GM12878 (cell line): Measurements from ENCODE around the gene RSPH10B2. TPM values are rescaled to one million over a fixed set of nuclear protein-coding genes. Genes with fewer than 3 reads are reported as not detected.

Experiments used
- BACH1 ChIP-seq: fragments of 450-650 bp; IDR thresholded peaks from 2 replicates; pipeline ENCODE4 v1.6.1; 2017; ENCODE audit warnings: mild to moderate bottlenecking, borderline replicate concordance
- EP300 ChIP-seq, 2 experiments: fragments of 150-350 bp in 1 of 2; IDR thresholded peaks; 2 replicates each; pipeline ENCODE4 v1.6.1; 2011 to 2012; ENCODE audit warnings: low read depth in 2 of 2, low read length in 2 of 2, borderline replicate concordance in 1 of 2, improper control_type of control experiment in 1 of 2, inconsistent platforms in 1 of 2; ENCODE audit not compliant: control insufficient read depth in 1 of 2
- FOXK2 ChIP-seq: fragments of 450-650 bp; IDR thresholded peaks from 2 replicates; pipeline ENCODE4 v1.6.1; 2017; ENCODE audit warnings: mild to moderate bottlenecking, moderate library complexity
- GATAD2B ChIP-seq: fragments of 450-650 bp; conservative IDR thresholded peaks from 2 replicates; pipeline ENCODE4 v1.6.1; 2017; ENCODE audit warnings: low read depth, mild to moderate bottlenecking, moderate library complexity
- IKZF1 ChIP-seq: fragments of 450-650 bp; conservative IDR thresholded peaks from 2 replicates; pipeline ENCODE4 v1.6.1; 2017; ENCODE audit warnings: antibody characterized with exemption, mild to moderate bottlenecking
- MEF2B ChIP-seq: fragments of 450-650 bp; IDR thresholded peaks from 2 replicates; pipeline ENCODE4 v1.6.1; 2018; ENCODE audit warnings: mild to moderate bottlenecking, moderate library complexity; ENCODE audit not compliant: partially characterized antibody, poor library complexity, severe bottlenecking
- NFIC ChIP-seq: IDR thresholded peaks from 2 replicates; pipeline ENCODE4 v1.6.1; 2012; ENCODE audit warnings: low read depth, mild to moderate bottlenecking, inconsistent platforms, low read length, moderate library complexity
- NFXL1 ChIP-seq: fragments of 450-650 bp; IDR thresholded peaks from 2 replicates; pipeline ENCODE4 v1.6.1; 2017; ENCODE audit warnings: antibody characterized with exemption, mild to moderate bottlenecking, borderline replicate concordance
- POU2F2 ChIP-seq: IDR thresholded peaks from 3 replicates; pipeline ENCODE4 v1.6.1; 2011; ENCODE audit warnings: low read depth, mild to moderate bottlenecking, low read length, borderline replicate concordance
- RCOR1 ChIP-seq: conservative IDR thresholded peaks from 2 replicates; pipeline ENCODE4 v1.6.1; 2012; ENCODE audit warnings: low read depth, low read length, improper control_type of control experiment
- RFX5 ChIP-seq: IDR thresholded peaks from 2 replicates; pipeline ENCODE4 v1.6.1; 2011; ENCODE audit warnings: low read depth, low read length, improper control_type of control experiment
- RUNX3 ChIP-seq: IDR thresholded peaks from 2 replicates; pipeline ENCODE4 v1.6.1; 2012; ENCODE audit warnings: low read length, inconsistent platforms
- SMARCA5 ChIP-seq: fragments of 450-650 bp; IDR thresholded peaks from 2 replicates; pipeline ENCODE4 v1.6.1; 2017; ENCODE audit warnings: mild to moderate bottlenecking
- TAF1 ChIP-seq: IDR thresholded peaks from 2 replicates; pipeline ENCODE4 v1.6.1; 2011; ENCODE audit warnings: mild to moderate bottlenecking, low read depth, low read length, borderline replicate concordance
- YY1 ChIP-seq: IDR thresholded peaks from 2 replicates; pipeline ENCODE4 v1.6.1; 2011; ENCODE audit warnings: low read depth, mild to moderate bottlenecking, low read length
- ZNF24 ChIP-seq: fragments of 450-650 bp; IDR thresholded peaks from 2 replicates; pipeline ENCODE4 v1.6.1; 2017; ENCODE audit warnings: antibody characterized with exemption, mild to moderate bottlenecking
- polyA plus RNA-seq, 11 experiments: library from polyadenylated mRNA; depleted of rRNA in 4 of 11; unstranded in 6 of 11; stranded (reverse) in 5 of 11; fragments of >200 nt; fragmentation: Nextera tagmentation in 4 of 11; fragmentation: Illumina TruSeq in 1 of 11; extraction: Ambion mirVana in 4 of 11; extraction: Trizol in 1 of 11; gene quantifications; 1 replicate in 1 of 11; 2 replicates in 10 of 11; pipeline versions ENCODE4 v1.2.1 to v1.2.3, GENCODE V29; 2011 to 2016; ENCODE audit warnings: inconsistent platforms in 2 of 11, missing spikeins in 2 of 11, low read depth in 1 of 11
- total RNA-seq, 4 experiments: library from RNA; depleted of rRNA in 3 of 4; stranded (reverse); fragments of >200 nt in 3 of 4; fragmentation: Illumina TruSeq in 1 of 4; extraction: Trizol in 1 of 4; gene quantifications; 2 replicates each; pipeline versions ENCODE4 v1.2.1 to v1.2.3, GENCODE V29; 2013 to 2021
- TF ChIP-seq, protein P1 (sequence below): fragments of 450-650 bp; IDR thresholded peaks from 2 replicates; pipeline ENCODE4 v1.6.1; 2017; ENCODE audit warnings: mild to moderate bottlenecking
- TF ChIP-seq, protein P2 (sequence below): fragments of 450-650 bp; IDR thresholded peaks from 2 replicates; pipeline ENCODE4 v1.6.1; 2018; ENCODE audit warnings: borderline replicate concordance, mild to moderate bottlenecking; ENCODE audit not compliant: partially characterized antibody
- TF ChIP-seq, protein P3 (sequence below): IDR thresholded peaks from 2 replicates; pipeline ENCODE4 v1.6.1; 2011; ENCODE audit warnings: borderline replicate concordance, low read depth, mild to moderate bottlenecking, moderate library complexity, low read length; ENCODE audit not compliant: insufficient read depth, poor library complexity, severe bottlenecking
- TF ChIP-seq, protein P4 (sequence below): IDR thresholded peaks from 2 replicates; pipeline ENCODE4 v1.6.1; 2012; ENCODE audit warnings: low read depth, low read length, improper control_type of control experiment
- TF ChIP-seq, protein P5 (sequence below): fragments of 450-650 bp; IDR thresholded peaks from 2 replicates; pipeline ENCODE4 v1.6.1; 2016; ENCODE audit warnings: mild to moderate bottlenecking

Gene RSPH10B2
- total and polyA plus RNA-seq, 10 of the 15 experiments (the other 5 are each of a cell fraction or from before 2014, with no cell fraction given), result 0.04 to 0.34 (median 0.18) TPM; not detected in 3

DNA sequence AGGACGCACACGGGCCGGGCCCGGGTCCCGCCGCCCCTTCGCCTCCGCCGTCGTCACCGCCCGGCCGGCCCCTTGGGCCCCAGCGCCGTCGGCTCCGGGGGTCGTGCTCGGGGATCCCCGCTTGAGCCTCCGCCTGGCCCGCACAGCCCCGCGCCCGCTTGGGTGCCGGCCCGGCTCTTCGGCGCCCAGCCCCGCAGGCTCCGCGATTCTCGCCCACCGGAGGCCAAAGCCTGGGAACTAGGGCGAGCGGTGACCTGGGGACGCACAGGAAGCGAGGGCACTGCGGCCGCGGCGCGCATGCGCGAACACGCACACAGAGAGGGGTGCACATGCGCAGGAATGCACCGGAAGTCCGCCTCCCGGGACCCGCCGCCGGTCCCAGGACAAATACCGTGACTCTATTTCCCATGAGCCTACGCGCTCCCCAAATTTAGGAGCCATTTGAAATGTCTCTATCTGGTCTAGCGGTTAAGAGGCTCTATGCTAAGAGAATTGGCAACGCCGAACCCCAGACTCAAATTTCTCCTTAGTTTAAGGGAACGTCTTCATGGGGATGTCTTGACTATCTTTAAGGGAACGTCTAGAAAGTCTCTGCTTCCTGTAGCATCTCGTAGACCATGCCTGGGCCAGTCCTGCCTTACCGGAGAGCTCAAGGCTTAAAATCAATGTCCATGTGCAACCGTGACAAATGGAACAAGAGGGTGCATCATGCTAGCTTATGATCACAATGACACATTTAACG, 47.1 kb upstream of the RSPH10B2 start, which contains the start of gene ZNF12 (continued):
- TF ChIP-seq, protein P1, sequence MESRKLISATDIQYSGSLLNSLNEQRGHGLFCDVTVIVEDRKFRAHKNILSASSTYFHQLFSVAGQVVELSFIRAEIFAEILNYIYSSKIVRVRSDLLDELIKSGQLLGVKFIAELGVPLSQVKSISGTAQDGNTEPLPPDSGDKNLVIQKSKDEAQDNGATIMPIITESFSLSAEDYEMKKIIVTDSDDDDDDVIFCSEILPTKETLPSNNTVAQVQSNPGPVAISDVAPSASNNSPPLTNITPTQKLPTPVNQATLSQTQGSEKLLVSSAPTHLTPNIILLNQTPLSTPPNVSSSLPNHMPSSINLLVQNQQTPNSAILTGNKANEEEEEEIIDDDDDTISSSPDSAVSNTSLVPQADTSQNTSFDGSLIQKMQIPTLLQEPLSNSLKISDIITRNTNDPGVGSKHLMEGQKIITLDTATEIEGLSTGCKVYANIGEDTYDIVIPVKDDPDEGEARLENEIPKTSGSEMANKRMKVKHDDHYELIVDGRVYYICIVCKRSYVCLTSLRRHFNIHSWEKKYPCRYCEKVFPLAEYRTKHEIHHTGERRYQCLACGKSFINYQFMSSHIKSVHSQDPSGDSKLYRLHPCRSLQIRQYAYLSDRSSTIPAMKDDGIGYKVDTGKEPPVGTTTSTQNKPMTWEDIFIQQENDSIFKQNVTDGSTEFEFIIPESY, result no peak
- TF ChIP-seq TAF1 (peak; percentile 78), YY1 (peak; percentile 69; the same call in 1 of the 2 replicates), MEF2B (peak; percentile 41), FOXK2 (no peak), NFXL1 (0 out of 2 replicates have a peak, but pooled peaks have one; percentile 29), SMARCA5 (peak; percentile 44; the same call in 1 of the 2 replicates), RUNX3 (peak; percentile 51; the same call in 1 of the 2 replicates), BACH1 (peak; percentile 68), GATAD2B (peak; percentile 95), RFX5 (no peak), NFIC (no peak), IKZF1 (peak; percentile 100), RCOR1 (no peak; the same call in 1 of the 2 replicates), ZNF24 (peak; percentile 58; the same call in 1 of the 2 replicates), POU2F2 (no peak), EP300 (IDR thresholded peaks at IDR 0.05; ENCODE audit: borderline replicate concordance in 1 of 2, control insufficient read depth in 1 of 2, low read depth in 2 of 2, low read length in 2 of 2) (no peak; a peak in 1 of 4 replicates)
- TF ChIP-seq, protein P2, sequence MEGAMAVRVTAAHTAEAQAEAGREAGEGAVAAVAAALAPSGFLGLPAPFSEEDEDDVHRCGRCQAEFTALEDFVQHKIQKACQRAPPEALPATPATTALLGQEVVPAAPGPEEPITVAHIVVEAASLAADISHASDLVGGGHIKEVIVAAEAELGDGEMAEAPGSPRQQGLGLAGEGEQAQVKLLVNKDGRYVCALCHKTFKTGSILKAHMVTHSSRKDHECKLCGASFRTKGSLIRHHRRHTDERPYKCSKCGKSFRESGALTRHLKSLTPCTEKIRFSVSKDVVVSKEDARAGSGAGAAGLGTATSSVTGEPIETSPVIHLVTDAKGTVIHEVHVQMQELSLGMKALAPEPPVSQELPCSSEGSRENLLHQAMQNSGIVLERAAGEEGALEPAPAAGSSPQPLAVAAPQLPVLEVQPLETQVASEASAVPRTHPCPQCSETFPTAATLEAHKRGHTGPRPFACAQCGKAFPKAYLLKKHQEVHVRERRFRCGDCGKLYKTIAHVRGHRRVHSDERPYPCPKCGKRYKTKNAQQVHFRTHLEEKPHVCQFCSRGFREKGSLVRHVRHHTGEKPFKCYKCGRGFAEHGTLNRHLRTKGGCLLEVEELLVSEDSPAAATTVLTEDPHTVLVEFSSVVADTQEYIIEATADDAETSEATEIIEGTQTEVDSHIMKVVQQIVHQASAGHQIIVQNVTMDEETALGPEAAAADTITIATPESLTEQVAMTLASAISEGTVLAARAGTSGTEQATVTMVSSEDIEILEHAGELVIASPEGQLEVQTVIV, result peak; percentile 9
- TF ChIP-seq, protein P3, sequence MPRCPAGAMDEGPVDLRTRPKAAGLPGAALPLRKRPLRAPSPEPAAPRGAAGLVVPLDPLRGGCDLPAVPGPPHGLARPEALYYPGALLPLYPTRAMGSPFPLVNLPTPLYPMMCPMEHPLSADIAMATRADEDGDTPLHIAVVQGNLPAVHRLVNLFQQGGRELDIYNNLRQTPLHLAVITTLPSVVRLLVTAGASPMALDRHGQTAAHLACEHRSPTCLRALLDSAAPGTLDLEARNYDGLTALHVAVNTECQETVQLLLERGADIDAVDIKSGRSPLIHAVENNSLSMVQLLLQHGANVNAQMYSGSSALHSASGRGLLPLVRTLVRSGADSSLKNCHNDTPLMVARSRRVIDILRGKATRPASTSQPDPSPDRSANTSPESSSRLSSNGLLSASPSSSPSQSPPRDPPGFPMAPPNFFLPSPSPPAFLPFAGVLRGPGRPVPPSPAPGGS, result no peak
- TF ChIP-seq, protein P4, sequence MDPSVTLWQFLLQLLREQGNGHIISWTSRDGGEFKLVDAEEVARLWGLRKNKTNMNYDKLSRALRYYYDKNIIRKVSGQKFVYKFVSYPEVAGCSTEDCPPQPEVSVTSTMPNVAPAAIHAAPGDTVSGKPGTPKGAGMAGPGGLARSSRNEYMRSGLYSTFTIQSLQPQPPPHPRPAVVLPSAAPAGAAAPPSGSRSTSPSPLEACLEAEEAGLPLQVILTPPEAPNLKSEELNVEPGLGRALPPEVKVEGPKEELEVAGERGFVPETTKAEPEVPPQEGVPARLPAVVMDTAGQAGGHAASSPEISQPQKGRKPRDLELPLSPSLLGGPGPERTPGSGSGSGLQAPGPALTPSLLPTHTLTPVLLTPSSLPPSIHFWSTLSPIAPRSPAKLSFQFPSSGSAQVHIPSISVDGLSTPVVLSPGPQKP, result peak; percentile 91
- TF ChIP-seq, protein P5, sequence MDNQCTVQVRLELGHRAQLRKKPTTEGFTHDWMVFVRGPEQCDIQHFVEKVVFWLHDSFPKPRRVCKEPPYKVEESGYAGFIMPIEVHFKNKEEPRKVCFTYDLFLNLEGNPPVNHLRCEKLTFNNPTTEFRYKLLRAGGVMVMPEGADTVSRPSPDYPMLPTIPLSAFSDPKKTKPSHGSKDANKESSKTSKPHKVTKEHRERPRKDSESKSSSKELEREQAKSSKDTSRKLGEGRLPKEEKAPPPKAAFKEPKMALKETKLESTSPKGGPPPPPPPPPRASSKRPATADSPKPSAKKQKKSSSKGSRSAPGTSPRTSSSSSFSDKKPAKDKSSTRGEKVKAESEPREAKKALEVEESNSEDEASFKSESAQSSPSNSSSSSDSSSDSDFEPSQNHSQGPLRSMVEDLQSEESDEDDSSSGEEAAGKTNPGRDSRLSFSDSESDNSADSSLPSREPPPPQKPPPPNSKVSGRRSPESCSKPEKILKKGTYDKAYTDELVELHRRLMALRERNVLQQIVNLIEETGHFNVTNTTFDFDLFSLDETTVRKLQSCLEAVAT, result peak; percentile 42; the same call in 1 of the 2 replicates
